ENCODE results near the gene KLRB1.

DNA sequence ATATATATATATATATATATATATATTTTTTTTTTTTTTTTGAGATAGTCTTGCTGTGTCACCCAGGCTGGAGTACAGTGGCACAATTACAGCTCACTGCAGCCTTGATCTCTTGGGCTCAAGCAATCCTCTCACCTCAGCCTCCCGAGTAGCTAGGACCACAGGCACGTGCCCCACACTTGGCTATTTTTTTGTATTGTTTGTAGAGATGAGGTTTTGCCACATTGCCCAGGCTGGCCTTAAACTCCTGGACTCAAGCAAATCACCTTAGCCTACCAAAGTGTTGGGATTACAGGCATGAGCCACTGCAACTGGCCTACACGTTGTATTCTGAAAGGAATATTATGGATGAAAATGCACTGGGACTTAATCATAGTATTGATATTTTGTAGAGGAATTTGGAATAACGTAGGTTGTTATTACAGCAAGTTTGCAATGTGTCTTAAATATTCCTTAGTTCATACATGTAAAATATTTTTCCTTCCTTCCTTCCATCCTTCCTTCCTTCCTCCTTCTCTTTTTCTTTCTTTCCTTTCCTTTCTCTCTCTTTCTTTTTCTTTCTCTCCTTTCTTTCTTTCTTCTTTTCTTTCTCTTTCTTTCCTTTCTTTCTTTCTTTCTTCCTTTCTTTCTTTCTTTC, 862 bp downstream of the KLRB1 start:
- TF ChIP-seq CTCF (IDR thresholded peaks at IDR 0.05): no peak
- no peak for TF ChIP-seq POLR2A (IDR thresholded peaks at IDR 0.05)

All from testis (tissue), 2 donors.